NB4 (cell line): ENCODE measurements around the gene OPRM1.

ENCODE experiments used
- TF ChIP-seq, protein P1 (sequence below): IDR thresholded peaks from one replicate; pipeline ENCODE4 v1.5.1; 2012; ENCODE audit warnings: low read depth, low read length
- TF ChIP-seq, protein P2 (sequence below): IDR thresholded peaks from 2 replicates; pipeline ENCODE4 v1.6.1; 2011; ENCODE audit warnings: low read depth, low read length

DNA sequence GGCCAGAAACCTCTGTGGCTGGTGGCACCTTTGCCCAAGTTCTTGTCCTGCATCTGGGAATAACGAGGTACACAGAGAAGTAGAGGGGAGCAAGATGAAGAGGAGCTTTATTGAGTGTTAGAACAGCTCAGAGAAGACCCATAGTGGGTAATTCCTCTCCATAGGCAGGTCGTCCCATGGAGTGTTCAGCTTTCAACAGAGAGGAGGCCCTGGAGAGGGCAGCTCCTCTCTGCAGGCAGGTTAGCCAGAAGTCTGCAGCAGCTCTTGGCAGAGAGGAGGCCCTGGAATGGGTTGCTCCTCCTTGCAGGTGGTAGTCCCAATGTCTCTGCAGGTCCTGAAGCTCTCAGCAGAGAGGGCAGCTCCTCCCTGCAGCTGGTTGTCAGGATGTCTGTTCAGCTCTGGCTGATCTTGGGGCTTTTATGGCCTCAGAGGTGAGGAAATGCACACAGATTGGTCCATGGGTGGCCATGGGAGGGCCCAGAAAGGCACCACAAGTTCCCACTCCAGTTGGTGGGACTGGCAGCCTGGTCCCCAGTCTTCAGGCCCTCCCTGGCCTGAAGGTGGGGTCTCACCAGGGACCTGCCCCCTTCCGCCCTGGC is 228.6 kb downstream of the OPRM1 start:
- TF ChIP-seq, protein P1, sequence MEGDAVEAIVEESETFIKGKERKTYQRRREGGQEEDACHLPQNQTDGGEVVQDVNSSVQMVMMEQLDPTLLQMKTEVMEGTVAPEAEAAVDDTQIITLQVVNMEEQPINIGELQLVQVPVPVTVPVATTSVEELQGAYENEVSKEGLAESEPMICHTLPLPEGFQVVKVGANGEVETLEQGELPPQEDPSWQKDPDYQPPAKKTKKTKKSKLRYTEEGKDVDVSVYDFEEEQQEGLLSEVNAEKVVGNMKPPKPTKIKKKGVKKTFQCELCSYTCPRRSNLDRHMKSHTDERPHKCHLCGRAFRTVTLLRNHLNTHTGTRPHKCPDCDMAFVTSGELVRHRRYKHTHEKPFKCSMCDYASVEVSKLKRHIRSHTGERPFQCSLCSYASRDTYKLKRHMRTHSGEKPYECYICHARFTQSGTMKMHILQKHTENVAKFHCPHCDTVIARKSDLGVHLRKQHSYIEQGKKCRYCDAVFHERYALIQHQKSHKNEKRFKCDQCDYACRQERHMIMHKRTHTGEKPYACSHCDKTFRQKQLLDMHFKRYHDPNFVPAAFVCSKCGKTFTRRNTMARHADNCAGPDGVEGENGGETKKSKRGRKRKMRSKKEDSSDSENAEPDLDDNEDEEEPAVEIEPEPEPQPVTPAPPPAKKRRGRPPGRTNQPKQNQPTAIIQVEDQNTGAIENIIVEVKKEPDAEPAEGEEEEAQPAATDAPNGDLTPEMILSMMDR = no peak
- TF ChIP-seq, protein P2, sequence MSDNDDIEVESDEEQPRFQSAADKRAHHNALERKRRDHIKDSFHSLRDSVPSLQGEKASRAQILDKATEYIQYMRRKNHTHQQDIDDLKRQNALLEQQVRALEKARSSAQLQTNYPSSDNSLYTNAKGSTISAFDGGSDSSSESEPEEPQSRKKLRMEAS = no peak
